NT2/D1 (cell line): ENCODE results near the gene BRIX1.

Experiments used
- DNase-seq: peaks from one replicate; pipeline ENCODE4 v3.0.0-alpha.2; 2011; ENCODE audit warnings: low read depth, low spot score
- H3K27me3 ChIP-seq: 2 replicates; pipeline ENCODE4 v1.6.0; 2011; ENCODE audit warnings: mild to moderate bottlenecking; ENCODE audit not compliant: insufficient read length, insufficient read depth
- H3K36me3 ChIP-seq: 2 replicates; pipeline ENCODE4 v1.6.1; 2011; ENCODE audit warnings: mild to moderate bottlenecking, low read length, mixed read lengths; ENCODE audit not compliant: insufficient read depth, insufficient read length
- H3K4me1 ChIP-seq: 2 replicates; pipeline ENCODE4 v1.5.1; 2011; ENCODE audit not compliant: insufficient read depth, insufficient read length
- H3K4me3 ChIP-seq: 2 replicates; pipeline ENCODE4 v1.5.1; 2011; ENCODE audit warnings: low read depth; ENCODE audit not compliant: insufficient read length
- H3K9ac ChIP-seq: 2 replicates; pipeline ENCODE4 v1.6.0; 2011; ENCODE audit warnings: low read depth; ENCODE audit not compliant: insufficient read length
- H3K9me3 ChIP-seq: 2 replicates; pipeline ENCODE4 v1.5.1; 2011; ENCODE audit warnings: mild to moderate bottlenecking, low read length; ENCODE audit not compliant: insufficient read depth
- SUZ12 ChIP-seq: IDR thresholded peaks from 2 replicates; pipeline ENCODE4 v1.6.1; 2011; ENCODE audit not compliant: insufficient read length, insufficient read depth; ENCODE audit errors: extremely low read depth
- YY1 ChIP-seq: IDR thresholded peaks from 2 replicates; pipeline ENCODE4 v1.6.1; 2011; ENCODE audit not compliant: insufficient read length, insufficient read depth
- ZNF274 ChIP-seq: IDR thresholded peaks from 2 replicates; pipeline ENCODE4 v1.6.1; 2011; ENCODE audit warnings: mild to moderate bottlenecking, low read depth, low read length

The BRIX1 gene

DNA sequence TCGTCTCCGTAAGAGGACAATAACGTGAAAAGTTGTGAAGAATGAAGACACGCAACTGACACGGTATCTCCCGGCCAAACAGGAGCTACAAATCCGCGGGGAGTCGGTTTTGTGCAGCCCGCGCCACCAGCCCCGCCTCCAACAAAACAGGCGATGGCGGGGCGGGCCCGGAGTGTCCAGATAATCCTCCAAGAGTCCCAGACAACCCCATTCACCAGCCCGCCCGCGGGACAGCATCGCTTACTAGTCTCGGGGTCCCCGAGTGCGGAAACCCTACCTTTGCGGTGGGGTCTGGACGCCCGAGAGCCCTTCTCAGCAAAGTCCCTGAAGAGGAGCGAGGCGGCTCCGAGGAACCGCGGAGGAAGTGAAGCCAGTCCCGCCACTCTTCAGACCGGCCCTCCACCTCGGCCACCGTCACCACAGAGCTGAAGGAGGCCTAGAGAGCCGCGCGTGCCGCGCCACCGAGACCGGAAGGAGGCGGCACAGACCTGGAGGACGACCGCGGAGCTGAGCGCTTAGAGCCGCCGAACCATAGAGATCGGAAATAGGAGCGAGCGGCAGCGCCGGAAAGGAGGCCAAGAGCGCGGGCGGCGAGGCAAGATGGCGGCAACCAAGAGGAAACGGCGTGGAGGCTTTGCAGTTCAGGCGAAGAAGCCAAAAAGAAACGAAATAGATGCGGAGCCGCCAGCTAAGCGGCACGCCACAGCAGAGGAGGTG, at the start of gene BRIX1, which contains the start of gene RAD1:
Gene BRIX1 (plus strand): TSS at position 573 of the 717 bp plus-strand sequence. CDS start 28 bp downstream, at position 601.
Gene RAD1 (minus strand): TSS at position 366 of the 717 bp plus-strand sequence. CDS start 612 bp downstream, outside the sequence.
- H3K9ac ChIP-seq = peak within 1 kb of the TSS; percentile 99
- H3K4me3 ChIP-seq = peak within 1 kb of the TSS; percentile 97
- peak; percentile 91 for DNase-seq
- H3K9me3 ChIP-seq = no peaks in the 10 kb centered on the region
- no peaks in the 10 kb centered on the region for H3K27me3 ChIP-seq
- H3K36me3 ChIP-seq = peaks cover 60% of the 10 kb centered on the region
- no peaks in the 10 kb centered on the region for H3K4me1 ChIP-seq
- TF ChIP-seq ZNF274 (no peak), YY1 (peak; percentile 88)

DNA sequence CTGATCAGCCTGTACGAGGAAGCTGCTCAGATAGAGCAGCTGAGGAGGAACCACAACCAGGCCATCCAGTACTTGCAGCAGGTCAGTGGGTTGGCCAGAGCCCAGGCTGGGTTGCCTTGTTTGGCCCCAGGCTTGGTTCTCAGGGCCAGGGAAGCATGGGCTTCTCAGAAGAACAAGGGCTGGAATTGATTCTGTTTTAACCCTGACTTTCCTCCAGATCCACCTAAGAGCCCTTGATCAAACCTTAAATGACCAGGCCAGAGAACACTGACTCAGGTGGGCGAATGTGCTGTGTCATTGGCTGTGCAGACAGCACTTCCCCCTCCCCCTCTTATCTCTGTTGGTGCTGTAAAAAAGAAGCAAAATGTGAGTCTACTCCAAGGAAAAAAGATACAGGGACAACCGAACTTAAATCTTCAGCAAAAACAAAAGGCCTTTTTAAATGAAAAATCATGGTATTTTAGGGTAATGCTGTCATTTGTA, 48.5 kb upstream of the BRIX1 start:
- H3K9ac ChIP-seq = no peak overlapping the region
- H3K9me3 ChIP-seq = no peaks in the 10 kb centered on the region
- no peaks in the 10 kb centered on the region for H3K36me3 ChIP-seq
- no peak for DNase-seq
- no peaks in the 10 kb centered on the region for H3K27me3 ChIP-seq
- no peak for TF ChIP-seq SUZ12
- TF ChIP-seq ZNF274 = no peak
- TF ChIP-seq YY1 = no peak
- no peaks in the 10 kb centered on the region for H3K4me1 ChIP-seq
- no peak overlapping the region for H3K4me3 ChIP-seq

GRCh38 chr5:34867660-34868059, 47.9 kb upstream of the BRIX1 start:
- Histone ChIP-seq H3K9ac (no peak overlapping the region), H3K27me3 (no peaks in the 10 kb centered on the region), H3K4me1 (no peaks in the 10 kb centered on the region), H3K9me3 (no peaks in the 10 kb centered on the region), H3K36me3 (no peaks in the 10 kb centered on the region), H3K4me3 (no peak overlapping the region)
- no peak for TF ChIP-seq YY1
- TF ChIP-seq ZNF274 = no peak
- no peak for TF ChIP-seq SUZ12
- DNase-seq = no peak

GRCh38 chr5:34868791-34869190, 46.7 kb upstream of the BRIX1 start:
- Histone ChIP-seq H3K36me3 (no peaks in the 10 kb centered on the region), H3K4me1 (no peaks in the 10 kb centered on the region), H3K9ac (no peak overlapping the region), H3K4me3 (no peak overlapping the region), H3K9me3 (no peaks in the 10 kb centered on the region), H3K27me3 (no peaks in the 10 kb centered on the region)
- TF ChIP-seq YY1 = no peak
- TF ChIP-seq SUZ12 = no peak
- TF ChIP-seq ZNF274 = no peak
- no peak for DNase-seq

DNA sequence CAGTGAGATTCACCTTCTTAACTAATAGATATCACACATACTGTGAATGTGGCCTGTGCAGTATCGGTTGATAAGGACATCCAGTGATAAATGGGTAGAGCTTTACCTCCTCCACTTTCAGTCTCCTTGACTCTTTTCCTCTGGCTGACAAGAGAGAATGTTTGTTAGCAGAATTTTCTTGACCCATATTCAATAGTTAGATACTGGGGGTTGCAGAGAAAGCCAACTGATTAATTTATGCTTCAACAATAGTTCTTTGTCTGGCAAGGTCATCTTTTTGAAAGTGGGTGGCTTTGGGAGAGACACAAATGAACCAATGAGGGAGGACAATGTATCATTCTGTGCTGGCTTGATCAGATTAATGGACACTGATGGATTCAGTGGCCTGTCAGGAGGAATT, 46.3 kb upstream of the BRIX1 start:
- no peaks in the 10 kb centered on the region for H3K4me1 ChIP-seq
- TF ChIP-seq YY1 (no peak), ZNF274 (no peak), SUZ12 (no peak)
- no peak for DNase-seq
- H3K27me3 ChIP-seq = no peaks in the 10 kb centered on the region
- H3K9ac ChIP-seq = no peak overlapping the region
- no peaks in the 10 kb centered on the region for H3K9me3 ChIP-seq
- H3K4me3 ChIP-seq = no peak overlapping the region
- H3K36me3 ChIP-seq = no peaks in the 10 kb centered on the region

GRCh38 chr5:34870382-34870781, 45.1 kb upstream of the BRIX1 start:
- Histone ChIP-seq H3K36me3 (no peaks in the 10 kb centered on the region), H3K27me3 (no peaks in the 10 kb centered on the region), H3K4me3 (no peak overlapping the region), H3K4me1 (no peaks in the 10 kb centered on the region), H3K9ac (no peak overlapping the region), H3K9me3 (0 out of 2 replicates have a peak, but pooled peaks cover 6% of the 10 kb centered on the region)
- DNase-seq = no peak
- TF ChIP-seq YY1 = no peak

DNA sequence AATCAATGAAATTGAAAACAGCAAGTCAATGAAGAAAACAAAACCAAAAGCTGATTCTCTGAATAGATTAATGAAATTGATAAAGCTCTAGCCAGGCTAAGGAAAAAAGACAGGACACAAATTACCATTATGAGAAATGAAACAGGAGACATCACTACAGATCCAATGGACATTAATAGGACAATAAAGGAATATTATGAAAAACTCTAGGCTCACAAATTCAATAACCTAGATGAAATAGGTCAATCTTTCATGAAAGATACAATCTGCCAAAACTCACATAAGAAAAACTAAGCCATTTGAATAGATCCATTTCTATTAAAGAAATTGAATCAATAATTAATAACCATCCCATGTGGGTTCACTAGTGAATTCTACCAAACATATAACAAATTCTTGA, 39.2 kb upstream of the BRIX1 start:
- H3K36me3 ChIP-seq = no peaks in the 10 kb centered on the region
- no peaks in the 10 kb centered on the region for H3K27me3 ChIP-seq
- no peak for TF ChIP-seq SUZ12
- no peak for TF ChIP-seq ZNF274
- TF ChIP-seq YY1 = no peak
- H3K4me3 ChIP-seq = no peak overlapping the region
- DNase-seq = no peak
- H3K4me1 ChIP-seq = no peaks in the 10 kb centered on the region
- H3K9ac ChIP-seq = no peak overlapping the region
- H3K9me3 ChIP-seq = peaks cover 12% of the 10 kb centered on the region; the same call in 1 of the 2 replicates
